Tibial nerve (tissue), 4 donors: ENCODE data around the gene FBXO47. TPM values are rescaled to one million over a fixed set of nuclear protein-coding genes. Genes with fewer than 3 reads are reported as not detected.

Experiments
- DNase-seq, 2 donors: peaks; one replicate each; pipeline ENCODE4 v3.0.0-alpha.2; 2019; ENCODE audit warnings: low spot score in 2 of 2
- H3K27ac ChIP-seq, 4 donors: fragments of 200-600 bp; sonication (generic) in 3 of 4; one replicate each; pipeline ENCODE4 v1.5.1; 2017 to 2019; ENCODE audit warnings: mild to moderate bottlenecking in 1 of 4
- H3K27me3 ChIP-seq, 2 donors: fragments of 200-600 bp; sonication (generic) in 1 of 2; one replicate each; pipeline versions ENCODE4 v1.5.1 to v1.6.0; 2017 to 2019
- H3K36me3 ChIP-seq, 3 donors: fragments of 200-600 bp; sonication (generic); one replicate each; pipeline ENCODE4 v1.5.1; 2018 to 2019
- H3K4me1 ChIP-seq, 4 donors: fragments of 200-600 bp; sonication (generic) in 3 of 4; one replicate each; pipeline ENCODE4 v1.5.1; 2017 to 2019
- H3K4me3 ChIP-seq, 4 donors: fragments of 200-600 bp; sonication (generic) in 3 of 4; one replicate each; pipeline ENCODE4 v1.5.1; 2017 to 2019; ENCODE audit warnings: mild to moderate bottlenecking in 1 of 4, moderate library complexity in 1 of 4
- H3K9me3 ChIP-seq, 4 donors: fragments of 200-600 bp; sonication (generic) in 3 of 4; one replicate each; pipeline ENCODE4 v1.5.1; 2017 to 2019
- EP300 ChIP-seq, 2 donors: sonication (generic); formaldehyde crosslinking; IDR thresholded peaks; one replicate each; pipeline ENCODE4 v1.6.1; 2017; ENCODE audit warnings: antibody characterized with exemption in 2 of 2, mild to moderate bottlenecking in 1 of 2
- POLR2A ChIP-seq, 2 donors: fragments of 450-650 bp; IDR thresholded peaks; one replicate each; pipeline ENCODE4 v1.6.1; 2017; ENCODE audit warnings: antibody characterized with exemption in 2 of 2, mild to moderate bottlenecking in 2 of 2, moderate library complexity in 2 of 2
- whole genome bisulfite sequencing, 2 donors: methylation state at CpG; one replicate each; pipeline ENCODE4 v1.1.5; 2018; 5-methylcytosine and 5-hydroxymethylcytosine counted together
- total RNA-seq, 4 donors: library from RNA; depleted of rRNA; stranded (reverse); fragments of >200 nt; gene quantifications; one replicate each; pipeline ENCODE4 v1.1.0, GENCODE V29; 2016
- TF ChIP-seq, protein P1 (sequence below), 5 experiments: fragments of 200-600 bp in 3 of 5; fragments of 450-650 bp in 2 of 5; sonication (generic) in 3 of 5; IDR thresholded peaks; one replicate each; pipeline ENCODE4 v1.5.1; 2016 to 2019; ENCODE audit warnings: antibody characterized with exemption in 5 of 5, mild to moderate bottlenecking in 3 of 5, moderate library complexity in 2 of 5

The FBXO47 gene
- total RNA-seq, 4 donors from 2014 or later = not detected

DNA sequence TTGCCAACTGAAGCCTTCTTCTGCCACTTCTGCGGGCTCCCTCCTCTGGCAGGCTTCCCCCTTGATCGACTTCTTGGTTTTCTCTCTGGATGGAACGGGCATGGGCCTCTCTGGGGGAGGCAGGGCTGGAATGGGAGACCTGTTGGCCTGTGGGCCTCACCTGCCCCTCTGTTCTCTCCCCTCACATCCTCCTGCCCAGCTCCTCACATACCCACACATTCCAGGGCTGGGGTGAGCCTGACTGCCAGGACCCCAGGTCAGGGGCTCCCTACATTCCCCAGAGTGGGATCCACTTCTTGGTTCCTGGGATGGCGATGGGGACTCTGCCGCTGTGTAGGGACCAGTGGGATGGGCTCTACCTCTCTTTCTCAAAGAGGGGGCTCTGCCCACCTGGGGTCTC lies 48.3 kb downstream of the FBXO47 start:
- H3K9me3 ChIP-seq = no peaks in the 10 kb centered on the region
- WGBS, 2 donors = 85 to 93% methylated on average over 5 of the region's 5 CpGs
- no peaks in the 10 kb centered on the region for H3K27me3 ChIP-seq
- peaks cover 0 to 70% (median 25%) of the 10 kb centered on the region in 4 donors for H3K4me1 ChIP-seq
- H3K36me3 ChIP-seq = peaks cover 0 to 71% (median 37%) of the 10 kb centered on the region in 3 donors
- no peak overlapping the region for H3K4me3 ChIP-seq
- DNase-seq = no peak
- H3K27ac ChIP-seq = peak overlapping the region in 2 of 4 donors; percentile 77
- TF ChIP-seq, protein P1, sequence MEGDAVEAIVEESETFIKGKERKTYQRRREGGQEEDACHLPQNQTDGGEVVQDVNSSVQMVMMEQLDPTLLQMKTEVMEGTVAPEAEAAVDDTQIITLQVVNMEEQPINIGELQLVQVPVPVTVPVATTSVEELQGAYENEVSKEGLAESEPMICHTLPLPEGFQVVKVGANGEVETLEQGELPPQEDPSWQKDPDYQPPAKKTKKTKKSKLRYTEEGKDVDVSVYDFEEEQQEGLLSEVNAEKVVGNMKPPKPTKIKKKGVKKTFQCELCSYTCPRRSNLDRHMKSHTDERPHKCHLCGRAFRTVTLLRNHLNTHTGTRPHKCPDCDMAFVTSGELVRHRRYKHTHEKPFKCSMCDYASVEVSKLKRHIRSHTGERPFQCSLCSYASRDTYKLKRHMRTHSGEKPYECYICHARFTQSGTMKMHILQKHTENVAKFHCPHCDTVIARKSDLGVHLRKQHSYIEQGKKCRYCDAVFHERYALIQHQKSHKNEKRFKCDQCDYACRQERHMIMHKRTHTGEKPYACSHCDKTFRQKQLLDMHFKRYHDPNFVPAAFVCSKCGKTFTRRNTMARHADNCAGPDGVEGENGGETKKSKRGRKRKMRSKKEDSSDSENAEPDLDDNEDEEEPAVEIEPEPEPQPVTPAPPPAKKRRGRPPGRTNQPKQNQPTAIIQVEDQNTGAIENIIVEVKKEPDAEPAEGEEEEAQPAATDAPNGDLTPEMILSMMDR (IDR thresholded peaks at IDR 0.05) = no peak
- TF ChIP-seq POLR2A (IDR thresholded peaks at IDR 0.05) (no peak), EP300 (IDR thresholded peaks at IDR 0.05) (no peak)

DNA sequence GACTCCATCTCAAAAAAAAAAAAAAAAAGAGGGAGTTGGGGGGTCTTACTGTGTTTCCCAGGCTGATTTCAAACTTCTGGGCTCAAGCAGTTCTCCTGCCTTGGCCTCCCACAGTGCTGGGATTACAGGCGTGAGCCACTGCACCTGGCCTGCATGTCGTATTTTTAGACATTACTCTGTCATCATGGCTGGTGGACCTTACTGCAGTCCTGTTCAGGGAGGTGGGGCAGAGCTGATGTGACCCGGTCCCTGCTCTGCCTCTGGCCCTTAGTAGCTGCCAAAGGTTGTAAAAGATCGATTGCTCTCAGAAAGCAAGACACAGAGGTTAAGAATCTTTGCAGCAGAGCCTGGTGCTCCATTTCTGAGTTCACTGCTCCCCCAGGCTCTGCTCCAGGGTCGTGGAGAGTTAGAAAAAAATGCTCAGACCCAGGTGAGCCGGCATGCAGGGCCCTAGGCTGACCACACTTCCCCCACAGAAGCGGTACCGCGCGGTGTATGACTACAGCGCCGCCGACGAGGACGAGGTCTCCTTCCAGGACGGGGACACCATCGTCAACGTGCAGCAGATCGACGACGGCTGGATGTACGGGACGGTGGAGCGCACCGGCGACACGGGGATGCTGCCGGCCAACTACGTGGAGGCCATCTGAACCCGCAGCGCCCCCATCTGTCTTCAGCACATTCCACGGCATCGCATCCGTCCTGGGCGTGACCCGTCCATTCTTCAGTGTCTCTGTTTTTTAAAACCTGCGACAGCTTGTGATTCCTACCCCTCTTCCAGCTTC lies 48.9 kb downstream of the FBXO47 start:
- TF ChIP-seq, protein P1 (IDR thresholded peaks at IDR 0.05) = no peak
- TF ChIP-seq POLR2A (IDR thresholded peaks at IDR 0.05) (no peak), EP300 (IDR thresholded peaks at IDR 0.05) (no peak)
- Histone ChIP-seq H3K36me3 (peaks cover 0 to 77% (median 37%) of the 10 kb centered on the region in 3 donors), H3K27me3 (no peaks in the 10 kb centered on the region), H3K4me1 (peaks cover 0 to 67% (median 23%) of the 10 kb centered on the region in 4 donors), H3K27ac (peak overlapping the region in 2 of 4 donors; percentile 77), H3K9me3 (no peaks in the 10 kb centered on the region), H3K4me3 (no peak overlapping the region)
- WGBS, 2 donors = 63 to 73% methylated on average over 37 of the region's 37 CpGs
- no peak for DNase-seq

DNA sequence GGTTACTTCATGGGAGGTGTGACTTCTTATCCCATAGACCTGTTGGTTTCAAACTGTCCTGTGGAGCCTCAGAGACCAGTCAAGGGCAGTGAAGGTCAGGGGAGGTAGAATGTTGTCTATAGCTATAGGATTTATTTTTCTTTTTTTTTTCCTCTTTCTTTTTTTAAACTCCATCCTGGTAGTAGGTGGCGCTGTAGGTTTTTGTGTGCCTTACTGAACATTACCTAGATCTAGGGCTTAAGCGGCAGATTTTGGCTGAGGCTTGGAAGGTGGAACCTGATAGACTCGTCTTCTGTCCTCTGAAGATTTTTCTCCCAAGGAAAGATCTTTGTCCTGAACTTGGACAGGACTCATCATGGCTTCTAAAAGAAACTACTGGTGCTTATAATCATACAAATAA lies 49.9 kb downstream of the FBXO47 start:
- no peaks in the 10 kb centered on the region for H3K9me3 ChIP-seq
- no peaks in the 10 kb centered on the region for H3K27me3 ChIP-seq
- no peak overlapping the region for H3K27ac ChIP-seq
- peaks cover 0 to 82% (median 37%) of the 10 kb centered on the region in 3 donors for H3K36me3 ChIP-seq
- WGBS, 2 donors = 84 to 92% methylated on average over 3 of the region's 3 CpGs
- no peak overlapping the region for H3K4me3 ChIP-seq
- no peak for DNase-seq
- peaks cover 0 to 67% (median 17%) of the 10 kb centered on the region in 4 donors for H3K4me1 ChIP-seq
- no peak for TF ChIP-seq POLR2A (IDR thresholded peaks at IDR 0.05)
- TF ChIP-seq, protein P1 (IDR thresholded peaks at IDR 0.05) = no peak
- TF ChIP-seq EP300 (IDR thresholded peaks at IDR 0.05) = no peak

DNA sequence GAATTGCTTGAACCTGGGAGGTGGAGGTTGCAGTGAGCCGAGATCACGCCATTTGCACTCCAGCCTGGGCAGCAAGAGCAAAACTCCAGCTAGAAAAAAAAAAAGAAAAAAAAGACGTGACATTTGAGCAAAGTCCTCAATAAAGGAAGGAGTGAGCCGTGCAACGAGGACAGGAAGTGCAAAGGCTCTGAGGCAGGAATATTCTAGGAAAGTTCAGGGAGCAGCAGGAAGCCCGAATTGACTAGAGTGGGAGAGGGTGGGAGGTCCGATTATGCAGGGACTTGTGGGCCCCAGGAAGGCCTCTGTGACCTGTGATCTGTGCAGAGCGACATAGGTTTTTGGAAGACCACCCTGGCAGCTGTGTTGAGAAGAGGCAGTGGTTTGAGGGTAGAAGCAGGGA lies 50.4 kb downstream of the FBXO47 start:
- no peak overlapping the region for H3K27ac ChIP-seq
- peaks cover 0 to 85% (median 37%) of the 10 kb centered on the region in 3 donors for H3K36me3 ChIP-seq
- no peaks in the 10 kb centered on the region for H3K27me3 ChIP-seq
- no peaks in the 10 kb centered on the region for H3K9me3 ChIP-seq
- H3K4me1 ChIP-seq = peaks cover 0 to 67% (median 19%) of the 10 kb centered on the region in 4 donors
- no peak overlapping the region for H3K4me3 ChIP-seq
- TF ChIP-seq POLR2A (IDR thresholded peaks at IDR 0.05) (no peak), EP300 (IDR thresholded peaks at IDR 0.05) (no peak)
- TF ChIP-seq, protein P1 (IDR thresholded peaks at IDR 0.05) = no peak
- no peak for DNase-seq
- 66 to 67% methylated on average over 8 of the region's 8 CpGs for WGBS, 2 donors

DNA sequence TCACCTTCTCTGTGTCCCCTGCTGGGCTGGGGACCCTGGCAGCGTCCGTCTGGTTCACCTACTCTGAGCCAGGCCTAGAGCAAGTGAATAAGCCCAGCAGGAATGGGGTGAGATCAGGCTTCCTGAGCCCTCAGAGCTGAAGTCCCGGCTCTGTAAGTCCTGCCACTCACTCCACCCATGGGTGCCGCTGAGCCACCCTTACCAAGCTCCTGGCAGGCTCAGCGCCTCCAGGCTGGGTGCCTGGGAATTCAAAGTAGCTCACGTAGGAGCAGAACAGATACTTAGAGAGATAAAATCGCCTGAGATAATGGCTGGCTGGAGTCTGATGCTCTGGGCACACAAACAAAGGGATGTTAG lies 51.6 kb downstream of the FBXO47 start:
- Histone ChIP-seq H3K4me1 (peaks cover 0 to 65% (median 19%) of the 10 kb centered on the region in 4 donors), H3K9me3 (no peaks in the 10 kb centered on the region), H3K27me3 (no peaks in the 10 kb centered on the region), H3K36me3 (peaks cover 0 to 92% (median 37%) of the 10 kb centered on the region in 3 donors), H3K27ac (no peak overlapping the region), H3K4me3 (no peak overlapping the region)
- no peak for TF ChIP-seq EP300 (IDR thresholded peaks at IDR 0.05)
- no peak for TF ChIP-seq POLR2A (IDR thresholded peaks at IDR 0.05)
- TF ChIP-seq, protein P1 (IDR thresholded peaks at IDR 0.05) = no peak
- 89 to 94% methylated on average over 7 of the region's 7 CpGs for WGBS, 2 donors
- DNase-seq = peak in 1 of 2 donors; percentile 2
